ENCODE data around the gene RAMAC. TPM values are rescaled to one million over a fixed set of nuclear protein-coding genes. Genes with fewer than 3 reads are reported as not detected.

Gene RAMAC
- total RNA-seq, 1 donor, result 26.4 TPM

GRCh38 chr15:82979726-82980125 lies 6.3 kb upstream of the RAMAC start:
- no peak for DNase-seq (ENCODE audit: insufficient read length, low spot score, missing footprints)
- no peak overlapping the region for H2AFZ ChIP-seq (ENCODE audit: low read length)
- H4K20me1 ChIP-seq (ENCODE audit: insufficient read depth, low read length), result no peaks in the 10 kb centered on the region

GRCh38 chr15:82980981-82981380 lies 5.0 kb upstream of the RAMAC start:
- Histone ChIP-seq H3K4me3 (ENCODE audit: insufficient read depth, low read length) (no peak overlapping the region), H3K27ac (ENCODE audit: low read depth, low read length) (no peak overlapping the region)

More at GRCh38 chr15:82979726-82980125, 6.3 kb upstream of the RAMAC start:
- TF ChIP-seq CTCF (IDR thresholded peaks at IDR 0.05; ENCODE audit: extremely low read depth, low read depth, low read length), result no peak
- H3K36me3 ChIP-seq (ENCODE audit: insufficient read depth, low read length), result no peaks in the 10 kb centered on the region
- H3K4me1 ChIP-seq (ENCODE audit: insufficient read depth, low read length), result no peaks in the 10 kb centered on the region
- H3K27me3 ChIP-seq (ENCODE audit: insufficient read depth, low read length), result no peaks in the 10 kb centered on the region
- no peak overlapping the region for H3K27ac ChIP-seq (ENCODE audit: low read depth, low read length)
- H3K79me2 ChIP-seq (ENCODE audit: insufficient read depth, low read length), result no peaks in the 10 kb centered on the region
- H3K4me2 ChIP-seq (ENCODE audit: insufficient read depth, low read length), result no peak overlapping the region
- no peaks in the 10 kb centered on the region for H3K9me3 ChIP-seq (ENCODE audit: low read depth, low read length)
- no peak overlapping the region for H3K4me3 ChIP-seq (ENCODE audit: insufficient read depth, low read length)

GRCh38 chr15:82986442-82986780 lies 401 bp downstream of the RAMAC start:
- Histone ChIP-seq H3K79me2 (ENCODE audit: insufficient read depth, low read length) (peaks cover 16% of the 10 kb centered on the region), H3K27ac (ENCODE audit: low read depth, low read length) (peak overlapping the region; percentile 81), H3K9me3 (ENCODE audit: low read depth, low read length) (no peaks in the 10 kb centered on the region), H3K4me1 (ENCODE audit: insufficient read depth, low read length) (peaks cover 11% of the 10 kb centered on the region), H2AFZ (ENCODE audit: low read length) (peak overlapping the region; percentile 98), H3K4me3 (ENCODE audit: insufficient read depth, low read length) (peak overlapping the region; percentile 79), H3K4me2 (ENCODE audit: insufficient read depth, low read length) (peak overlapping the region; percentile 88), H4K20me1 (ENCODE audit: insufficient read depth, low read length) (peaks cover 2% of the 10 kb centered on the region), H3K27me3 (ENCODE audit: insufficient read depth, low read length) (no peaks in the 10 kb centered on the region), H3K36me3 (ENCODE audit: insufficient read depth, low read length) (peaks cover 12% of the 10 kb centered on the region)
- no peak for TF ChIP-seq CTCF (IDR thresholded peaks at IDR 0.05; ENCODE audit: extremely low read depth, low read depth, low read length)
- DNase-seq (ENCODE audit: insufficient read length, low spot score, missing footprints), result peak; percentile 81

More at GRCh38 chr15:82980981-82981380, 5.0 kb upstream of the RAMAC start:
- no peak overlapping the region for H3K4me2 ChIP-seq (ENCODE audit: insufficient read depth, low read length)
- peaks cover 6% of the 10 kb centered on the region for H3K4me1 ChIP-seq (ENCODE audit: insufficient read depth, low read length)
- no peaks in the 10 kb centered on the region for H3K9me3 ChIP-seq (ENCODE audit: low read depth, low read length)
- no peaks in the 10 kb centered on the region for H3K79me2 ChIP-seq (ENCODE audit: insufficient read depth, low read length)
- no peaks in the 10 kb centered on the region for H4K20me1 ChIP-seq (ENCODE audit: insufficient read depth, low read length)
- H3K27me3 ChIP-seq (ENCODE audit: insufficient read depth, low read length), result no peaks in the 10 kb centered on the region
- no peak overlapping the region for H2AFZ ChIP-seq (ENCODE audit: low read length)
- DNase-seq (ENCODE audit: insufficient read length, low spot score, missing footprints), result no peak
- no peak for TF ChIP-seq CTCF (IDR thresholded peaks at IDR 0.05; ENCODE audit: extremely low read depth, low read depth, low read length)
- H3K36me3 ChIP-seq (ENCODE audit: insufficient read depth, low read length), result no peaks in the 10 kb centered on the region

- no peak overlapping the region for H3K4me2 ChIP-seq (ENCODE audit: insufficient read depth, low read length)
- H4K20me1 ChIP-seq (ENCODE audit: insufficient read depth, low read length), result no peaks in the 10 kb centered on the region
- H3K27me3 ChIP-seq (ENCODE audit: insufficient read depth, low read length), result no peaks in the 10 kb centered on the region
- H3K9me3 ChIP-seq (ENCODE audit: low read depth, low read length), result no peaks in the 10 kb centered on the region
- no peak for TF ChIP-seq CTCF (IDR thresholded peaks at IDR 0.05; ENCODE audit: extremely low read depth, low read depth, low read length)
- no peak overlapping the region for H2AFZ ChIP-seq (ENCODE audit: low read length)
- DNase-seq (ENCODE audit: insufficient read length, low spot score, missing footprints), result no peak
- H3K27ac ChIP-seq (ENCODE audit: low read depth, low read length), result no peak overlapping the region
- H3K79me2 ChIP-seq (ENCODE audit: insufficient read depth, low read length), result peaks cover 2% of the 10 kb centered on the region
- no peak overlapping the region for H3K4me3 ChIP-seq (ENCODE audit: insufficient read depth, low read length)
- no peaks in the 10 kb centered on the region for H3K4me1 ChIP-seq (ENCODE audit: insufficient read depth, low read length)
- peaks cover 12% of the 10 kb centered on the region for H3K36me3 ChIP-seq (ENCODE audit: insufficient read depth, low read length)
Observed at GRCh38 chr15:82992436-82992998, 6.5 kb downstream of the RAMAC start.

Data from osteoblast (primary cell).